Large intestine (tissue), 3 donors: ENCODE results near the gene NYAP1. TPM values are rescaled to one million over a fixed set of nuclear protein-coding genes. Genes with fewer than 3 reads are reported as not detected.
"Not testable (repeated sequence)": the region's sequence is repeated elsewhere in the genome, so short reads cannot be mapped to it uniquely, and the experiment has no call there.

ENCODE experiments used
- DNase-seq, 2 donors: peaks; one replicate each; pipeline versions ENCODE4 v3.0.0 to v3.0.0-alpha.2; 2013
- H3K27ac ChIP-seq: one replicate; pipeline ENCODE4 v1.5.1; 2013; ENCODE audit warnings: low read length
- H3K27me3 ChIP-seq: 2 replicates; pipeline ENCODE4 v1.6.1; 2013; ENCODE audit warnings: low read length; ENCODE audit not compliant: control insufficient read depth, insufficient read depth
- H3K36me3 ChIP-seq: 2 replicates; pipeline ENCODE4 v1.6.1; 2013; ENCODE audit warnings: low read length; ENCODE audit not compliant: control insufficient read depth, insufficient read depth
- H3K4me1 ChIP-seq: one replicate; pipeline ENCODE4 v1.6.1; 2013; ENCODE audit warnings: low read length; ENCODE audit not compliant: control insufficient read depth, insufficient read depth
- H3K4me3 ChIP-seq: one replicate; pipeline ENCODE4 v1.5.1; 2013; ENCODE audit warnings: low read length
- H3K9me3 ChIP-seq: one replicate; pipeline ENCODE4 v1.6.1; 2013; ENCODE audit warnings: mild to moderate bottlenecking, low read depth, low read length, moderate library complexity; ENCODE audit not compliant: control insufficient read depth
- WGBS: methylation state at CpG from one replicate; pipeline ENCODE4 v1.1.5; 2013; ENCODE audit warnings: low lambda C conversion rate; ENCODE audit not compliant: insufficient coverage; 5-methylcytosine and 5-hydroxymethylcytosine counted together
- polyA plus RNA-seq: library from polyadenylated mRNA; unstranded; fragments of 120-200 nt; gene quantifications from one replicate; pipeline ENCODE4 v1.2.1, GENCODE V29; 2013

Gene NYAP1
- polyA plus RNA-seq, 1 donor, result 3.5 TPM

GRCh38 chr7:100536695-100537094 is 53.0 kb downstream of the NYAP1 start:
- not testable (repeated sequence) for H3K4me3 ChIP-seq, DNase-seq, H3K36me3 ChIP-seq, H3K27me3 ChIP-seq, H3K9me3 ChIP-seq, H3K27ac ChIP-seq
- no CpG with 5 or more reads among the region's 2 CpGs for WGBS
- peaks cover 27% of the 10 kb centered on the region for H3K4me1 ChIP-seq

- no CpG with 5 or more reads among the region's 8 CpGs for WGBS
Observed at GRCh38 chr7:100538348-100538653, 54.6 kb downstream of the NYAP1 start.

GRCh38 chr7:100538654-100539435 is 55.1 kb downstream of the NYAP1 start, which contains the start of gene AGFG2:
TSS of gene AGFG2 (plus strand) at chr7:100539203. CDS start at chr7:100539347, 144 bp downstream.
- Histone ChIP-seq H3K27me3 (no peaks in the 10 kb centered on the region), H3K36me3 (no peaks in the 10 kb centered on the region), H3K4me1 (peaks cover 16% of the 10 kb centered on the region), H3K27ac (peak within 1 kb of the TSS; percentile 61), H3K9me3 (no peaks in the 10 kb centered on the region), H3K4me3 (peak within 1 kb of the TSS; percentile 50)
- peak; percentile 100 for DNase-seq
- WGBS, result no CpG with 5 or more reads among the region's 60 CpGs

More at GRCh38 chr7:100538348-100538653, 54.6 kb downstream of the NYAP1 start:
- no peaks in the 10 kb centered on the region for H3K9me3 ChIP-seq
- H3K36me3 ChIP-seq, result no peaks in the 10 kb centered on the region
- peak overlapping the region; percentile 41 for H3K27ac ChIP-seq
- peaks cover 18% of the 10 kb centered on the region for H3K4me1 ChIP-seq
- H3K27me3 ChIP-seq, result no peaks in the 10 kb centered on the region
- H3K4me3 ChIP-seq, result peak overlapping the region; percentile 23
- DNase-seq, result no peak

- no peak for DNase-seq
- Histone ChIP-seq H3K4me3 (peak overlapping the region; percentile 50), H3K27ac (peak overlapping the region; percentile 61), H3K36me3 (no peaks in the 10 kb centered on the region), H3K9me3 (no peaks in the 10 kb centered on the region), H3K4me1 (peaks cover 22% of the 10 kb centered on the region), H3K27me3 (no peaks in the 10 kb centered on the region)
- 0% methylated on average over 6 of the region's 44 CpGs for WGBS
Observed at GRCh38 chr7:100539436-100540006, 55.8 kb downstream of the NYAP1 start.

- peak; percentile 87 to 93 for DNase-seq
- Histone ChIP-seq H3K4me3 (peak overlapping the region; percentile 50), H3K36me3 (no peaks in the 10 kb centered on the region), H3K27ac (peak overlapping the region; percentile 38), H3K9me3 (no peaks in the 10 kb centered on the region), H3K27me3 (no peaks in the 10 kb centered on the region), H3K4me1 (peaks cover 23% of the 10 kb centered on the region)
- WGBS, result no CpG with 5 or more reads among the region's 6 CpGs
Observed at GRCh38 chr7:100540073-100540723, 56.5 kb downstream of the NYAP1 start.

GRCh38 chr7:100541309-100541708 is 57.6 kb downstream of the NYAP1 start:
- not testable (repeated sequence) for H3K27ac ChIP-seq, DNase-seq, H3K4me3 ChIP-seq, H3K9me3 ChIP-seq, H3K36me3 ChIP-seq, H3K27me3 ChIP-seq
- no CpG with 5 or more reads among the region's 7 CpGs for WGBS
- peaks cover 34% of the 10 kb centered on the region for H3K4me1 ChIP-seq

GRCh38 chr7:100543586-100543985 is 59.9 kb downstream of the NYAP1 start:
- 83% methylated on average over 1 of the region's 1 CpG for WGBS
- Histone ChIP-seq H3K9me3 (no peaks in the 10 kb centered on the region), H3K36me3 (no peaks in the 10 kb centered on the region), H3K4me1 (peaks cover 47% of the 10 kb centered on the region), H3K27me3 (no peaks in the 10 kb centered on the region), H3K4me3 (no peak overlapping the region), H3K27ac (no peak overlapping the region)
- DNase-seq, result no peak

- DNase-seq, result no peak
- no peaks in the 10 kb centered on the region for H3K27me3 ChIP-seq
- H3K9me3 ChIP-seq, result no peaks in the 10 kb centered on the region
- H3K4me3 ChIP-seq, result no peak overlapping the region
- 57% methylated on average over 1 of the region's 5 CpGs for WGBS
- no peak overlapping the region for H3K27ac ChIP-seq
- peaks cover 47% of the 10 kb centered on the region for H3K4me1 ChIP-seq
- peaks cover 6% of the 10 kb centered on the region for H3K36me3 ChIP-seq
Observed at GRCh38 chr7:100544386-100544785, 60.7 kb downstream of the NYAP1 start.

Other genes with a start within 250 kb of the NYAP1 start
- gene SPDYE3, start 176.2 kb upstream of the NYAP1 start, polyA plus RNA-seq, result 3.5 TPM
- gene PILRB, start 125.8 kb upstream of the NYAP1 start, polyA plus RNA-seq, result 64.8 TPM
- 5.8 TPM for gene PILRA, start 110.4 kb upstream of the NYAP1 start, polyA plus RNA-seq
- 4.8 TPM for gene ZCWPW1, start 55.2 kb upstream of the NYAP1 start, polyA plus RNA-seq
- 37.6 TPM for gene MEPCE, start 54.1 kb upstream of the NYAP1 start, polyA plus RNA-seq
- gene PPP1R35, start 47.4 kb upstream of the NYAP1 start, polyA plus RNA-seq, result 29.7 TPM
- 1.4 TPM for gene SPACDR, start 19.7 kb upstream of the NYAP1 start, polyA plus RNA-seq
- 56.8 TPM for gene TSC22D4, start 4.7 kb upstream of the NYAP1 start, polyA plus RNA-seq
- gene AGFG2, start 55.3 kb downstream of the NYAP1 start, polyA plus RNA-seq, result 18.6 TPM
- gene SAP25, start 90.0 kb downstream of the NYAP1 start, polyA plus RNA-seq, result 7.9 TPM
- gene LRCH4, start 102.2 kb downstream of the NYAP1 start, polyA plus RNA-seq, result 40.0 TPM
- 0.88 TPM for gene FBXO24, start 102.4 kb downstream of the NYAP1 start, polyA plus RNA-seq
- 51.4 TPM for gene PCOLCE, start 118.4 kb downstream of the NYAP1 start, polyA plus RNA-seq
- gene MOSPD3, start 128.6 kb downstream of the NYAP1 start, polyA plus RNA-seq, result 13.7 TPM
- 2.7 TPM for gene TFR2, start 157.6 kb downstream of the NYAP1 start, polyA plus RNA-seq
- 2.9 TPM for gene ACTL6B, start 172.5 kb downstream of the NYAP1 start, polyA plus RNA-seq
- 193 TPM for gene GNB2, start 189.8 kb downstream of the NYAP1 start, polyA plus RNA-seq
- 47.6 TPM for gene GIGYF1, start 210.3 kb downstream of the NYAP1 start, polyA plus RNA-seq
- gene POP7, start 222.2 kb downstream of the NYAP1 start, polyA plus RNA-seq, result 28.7 TPM
- gene EPO, start 236.5 kb downstream of the NYAP1 start, polyA plus RNA-seq, result 0.19 TPM
- 0.04 TPM for gene ZAN, start 249.7 kb downstream of the NYAP1 start, polyA plus RNA-seq